Hippocampal formation (tissue), 2 donors: ENCODE data around the gene NEK6.

Source experiments
- DNase-seq, 2 donors: peaks; one replicate each; lab custom pipeline; 2025; lab: John Stamatoyannopoulos, UW

The NEK6 gene

GRCh38 chr9:124373851-124374250 is 116.1 kb downstream of the NEK6 start:
- DNase-seq = no peak

GRCh38 chr9:124375726-124376125 is 118.0 kb downstream of the NEK6 start:
- DNase-seq = no peak

GRCh38 chr9:124376329-124376728 is 118.6 kb downstream of the NEK6 start:
- DNase-seq = no peak

GRCh38 chr9:124377551-124378406 is 120.0 kb downstream of the NEK6 start:
- DNase-seq = no peak

- DNase-seq = no peak
Measured at GRCh38 chr9:124381170-124381945, 123.6 kb downstream of the NEK6 start.

GRCh38 chr9:124384210-124384609 is 126.5 kb downstream of the NEK6 start:
- no peak for DNase-seq

- no peak for DNase-seq
Measured at GRCh38 chr9:124384846-124385245, 127.1 kb downstream of the NEK6 start.

GRCh38 chr9:124385623-124386022 is 127.9 kb downstream of the NEK6 start:
- DNase-seq = no peak

- no peak for DNase-seq
Measured at GRCh38 chr9:124386201-124386600, 128.5 kb downstream of the NEK6 start.

GRCh38 chr9:124388275-124389048 is 130.7 kb downstream of the NEK6 start:
- DNase-seq = no peak

- DNase-seq = no peak
Measured at GRCh38 chr9:124389146-124389939, 131.6 kb downstream of the NEK6 start.

GRCh38 chr9:124390794-124391658 is 133.3 kb downstream of the NEK6 start:
- no peak for DNase-seq

GRCh38 chr9:124392254-124392870 is 134.6 kb downstream of the NEK6 start:
- DNase-seq = no peak

GRCh38 chr9:124392871-124393460 is 135.2 kb downstream of the NEK6 start:
- DNase-seq = peak; percentile 72 to 85

- DNase-seq = no peak
Measured at GRCh38 chr9:124394167-124394566, 136.4 kb downstream of the NEK6 start.

GRCh38 chr9:124394596-124394995 is 136.8 kb downstream of the NEK6 start:
- no peak for DNase-seq

- DNase-seq = no peak
Measured at GRCh38 chr9:124395826-124396225, 138.1 kb downstream of the NEK6 start.

GRCh38 chr9:124398191-124398935 is 140.6 kb downstream of the NEK6 start:
- DNase-seq = no peak
